Activated naive CD4-positive, alpha-beta T cell treated with anti-CD3 and anti-CD28 coated beads for 36 hours (primary cell): ENCODE results near the gene PPP3CA. TPM values are rescaled to one million over a fixed set of nuclear protein-coding genes. Genes with fewer than 3 reads are reported as not detected.

Source experiments
- CTCF ChIA-PET: fragments of 350-600 bp; sonication (Branson Sonifier 250); formaldehyde crosslinking; loops from one replicate; lab custom pipeline; 2021; ENCODE audit warnings: antibody characterized with exemption; lab: Charles Lee
- DNase-seq: peaks from one replicate; pipeline ENCODE4 v3.0.0-alpha.2; 2020
- H3K27ac Mint-ChIP-seq: one replicate; pipeline ENCODE4 v1.8.0; 2021; ENCODE audit warnings: mild to moderate bottlenecking, mixed read lengths
- H3K27me3 Mint-ChIP-seq: one replicate; pipeline ENCODE4 v1.8.0; 2021; ENCODE audit warnings: low read depth, mixed read lengths
- H3K36me3 Mint-ChIP-seq: one replicate; pipeline ENCODE4 v1.8.0; 2021; ENCODE audit warnings: low read depth, mixed read lengths
- H3K4me1 Mint-ChIP-seq: one replicate; pipeline ENCODE4 v1.8.0; 2021; ENCODE audit warnings: low read depth, mixed read lengths
- H3K4me3 Mint-ChIP-seq: one replicate; pipeline ENCODE4 v1.8.0; 2021; ENCODE audit warnings: mild to moderate bottlenecking, moderate library complexity, mixed read lengths
- H3K9me3 Mint-ChIP-seq: one replicate; pipeline ENCODE4 v1.8.0; 2021; ENCODE audit warnings: mixed read lengths
- intact Hi-C: fragments of 100-400 bp; cut with micrococcal nuclease; formaldehyde crosslinking; loops from one replicate; pipeline ENCODE4 v1.15.1; 2023
- total RNA-seq, 2 experiments: library from RNA; stranded (reverse); gene quantifications; one replicate each; pipeline ENCODE4 v1.2.3, GENCODE V29; 2021

Gene PPP3CA
- total RNA-seq, 2 experiments from 2014 or later = 2.4 to 3.4 TPM

GRCh38 chr4:101086801-101087586 is 260.3 kb downstream of the PPP3CA start:
- intact Hi-C loops = no loop called here
- Mint-ChIP-seq H3K4me1 (no peaks in the 10 kb centered on the region), H3K27ac (no peak overlapping the region), H3K36me3 (peaks cover 13% of the 10 kb centered on the region), H3K4me3 (no peak overlapping the region), H3K27me3 (no peaks in the 10 kb centered on the region), H3K9me3 (no peaks in the 10 kb centered on the region)
- DNase-seq = no peak
- CTCF ChIA-PET = no interaction called here

- intact Hi-C loops = no loop called here
- no peak overlapping the region for H3K4me3 Mint-ChIP-seq
- H3K36me3 Mint-ChIP-seq = peaks cover 10% of the 10 kb centered on the region
- CTCF ChIA-PET = no interaction called here
- H3K9me3 Mint-ChIP-seq = no peaks in the 10 kb centered on the region
- no peak overlapping the region for H3K27ac Mint-ChIP-seq
- H3K27me3 Mint-ChIP-seq = no peaks in the 10 kb centered on the region
- H3K4me1 Mint-ChIP-seq = no peaks in the 10 kb centered on the region
- no peak for DNase-seq
Observed at GRCh38 chr4:101083131-101083530, 264.2 kb downstream of the PPP3CA start.

GRCh38 chr4:101081695-101082369 is 265.5 kb downstream of the PPP3CA start:
- CTCF ChIA-PET = no interaction called here
- Mint-ChIP-seq H3K4me1 (no peaks in the 10 kb centered on the region), H3K36me3 (peaks cover 5% of the 10 kb centered on the region), H3K9me3 (no peaks in the 10 kb centered on the region), H3K27me3 (no peaks in the 10 kb centered on the region), H3K4me3 (no peak overlapping the region), H3K27ac (no peak overlapping the region)
- no peak for DNase-seq
- intact Hi-C loops = no loop called here

DNA sequence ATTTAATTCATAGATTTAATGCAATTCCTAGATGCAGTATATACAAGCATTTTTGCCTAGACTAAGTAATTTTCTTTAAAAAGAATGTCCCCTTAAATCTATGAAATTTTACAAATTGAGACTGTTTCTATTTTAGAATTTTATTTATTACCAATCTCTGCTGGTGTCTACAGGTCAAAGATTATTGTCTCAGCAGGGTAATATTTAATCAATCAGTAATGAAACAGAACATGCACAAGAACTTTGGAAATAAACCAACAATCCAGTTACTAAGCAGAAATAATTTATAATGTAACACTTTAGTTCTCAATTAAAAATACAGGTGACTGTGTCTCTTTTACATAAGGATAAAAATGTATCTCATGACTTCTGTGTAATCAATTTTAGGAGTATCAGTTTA is 266.2 kb downstream of the PPP3CA start:
- no peak for DNase-seq

GRCh38 chr4:101078950-101079349 is 268.4 kb downstream of the PPP3CA start:
- H3K4me1 Mint-ChIP-seq = peaks cover 5% of the 10 kb centered on the region
- intact Hi-C loops = no loop called here
- H3K27me3 Mint-ChIP-seq = no peaks in the 10 kb centered on the region
- H3K27ac Mint-ChIP-seq = no peak overlapping the region
- CTCF ChIA-PET = no interaction called here
- no peaks in the 10 kb centered on the region for H3K9me3 Mint-ChIP-seq
- H3K4me3 Mint-ChIP-seq = no peak overlapping the region
- H3K36me3 Mint-ChIP-seq = peaks cover 6% of the 10 kb centered on the region
- no peak for DNase-seq

More for the DNA sequence above, 266.2 kb downstream of the PPP3CA start:
- H3K9me3 Mint-ChIP-seq = no peaks in the 10 kb centered on the region
- H3K4me3 Mint-ChIP-seq = no peak overlapping the region
- H3K27me3 Mint-ChIP-seq = no peaks in the 10 kb centered on the region
- intact Hi-C loops = no loop called here
- no peak overlapping the region for H3K27ac Mint-ChIP-seq
- CTCF ChIA-PET = no interaction called here
- no peaks in the 10 kb centered on the region for H3K4me1 Mint-ChIP-seq
- peaks cover 5% of the 10 kb centered on the region for H3K36me3 Mint-ChIP-seq

DNA sequence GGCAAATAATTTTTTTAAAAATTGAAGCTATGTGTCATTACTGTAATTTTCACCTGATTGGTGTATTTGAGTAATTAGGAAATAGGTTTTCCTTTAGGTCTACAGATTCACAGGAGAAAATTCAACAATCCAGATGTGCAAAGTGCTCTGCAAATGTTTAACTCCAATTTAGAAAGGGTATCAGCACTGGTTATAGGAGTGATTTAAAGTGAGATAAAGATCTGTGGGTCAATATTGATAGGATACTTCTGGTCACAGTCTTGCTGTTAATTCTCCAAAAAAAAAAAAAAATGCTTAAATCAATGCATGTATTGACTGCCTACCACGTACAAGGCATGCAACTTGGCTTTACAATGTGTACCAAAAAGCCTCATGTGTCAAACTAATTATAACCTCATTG is 271.3 kb downstream of the PPP3CA start:
- no peaks in the 10 kb centered on the region for H3K9me3 Mint-ChIP-seq
- no peak overlapping the region for H3K27ac Mint-ChIP-seq
- intact Hi-C loops = no loop called here
- H3K4me3 Mint-ChIP-seq = no peak overlapping the region
- CTCF ChIA-PET = interaction anchor here (0.6 to 1.1 kb wide), 2 partner anchors 9 to 118 kb away, joined by 3 to 4 read pairs; no protein-coding TSS in a partner anchor
- H3K27me3 Mint-ChIP-seq = no peaks in the 10 kb centered on the region
- peaks cover 5% of the 10 kb centered on the region for H3K4me1 Mint-ChIP-seq
- H3K36me3 Mint-ChIP-seq = peaks cover 5% of the 10 kb centered on the region
- DNase-seq = no peak

DNA sequence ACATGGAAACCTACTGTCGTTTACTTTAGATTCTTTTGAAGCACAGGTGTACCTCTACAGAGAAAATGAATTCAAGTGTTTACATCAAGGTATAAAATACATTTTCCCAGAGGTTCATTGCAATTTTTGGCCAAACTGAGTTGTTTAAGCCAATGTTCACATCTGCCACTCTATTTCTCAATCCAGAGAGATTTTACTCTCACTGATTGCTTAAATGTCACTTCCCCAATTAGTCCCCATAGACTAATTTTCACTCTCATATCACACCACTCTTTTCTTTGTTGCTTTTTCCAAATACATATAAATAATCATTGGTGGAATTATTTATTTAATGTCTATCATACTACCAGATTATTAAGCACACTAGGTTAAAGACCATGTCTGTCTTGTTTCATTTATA is 271.8 kb downstream of the PPP3CA start:
- CTCF ChIA-PET = no interaction called here
- Mint-ChIP-seq H3K9me3 (no peaks in the 10 kb centered on the region), H3K4me3 (no peak overlapping the region), H3K27me3 (no peaks in the 10 kb centered on the region), H3K27ac (no peak overlapping the region), H3K36me3 (peaks cover 3% of the 10 kb centered on the region), H3K4me1 (peaks cover 5% of the 10 kb centered on the region)
- intact Hi-C loops = loop anchor here (2.0 kb wide), 1 partner anchor 55 kb away; no protein-coding TSS in a partner anchor
- no peak for DNase-seq

DNA sequence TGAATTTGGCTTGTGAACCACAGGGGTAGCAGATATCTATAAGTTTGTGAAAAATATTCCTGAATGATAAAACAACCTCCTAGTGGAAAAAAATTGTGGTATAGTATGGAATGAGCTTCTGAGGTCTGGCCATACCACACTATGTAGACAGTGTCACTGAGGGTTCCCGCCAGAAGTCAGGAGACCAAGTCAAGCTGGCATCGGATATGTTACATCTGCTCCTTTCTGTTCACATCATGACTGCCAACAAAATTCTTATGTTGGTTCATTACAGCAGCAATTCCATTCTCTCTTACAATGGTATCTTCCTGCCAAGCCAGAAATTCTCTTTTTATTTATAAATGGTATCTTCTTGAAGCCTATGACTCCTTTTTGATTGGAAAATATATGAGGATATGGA is 273.0 kb downstream of the PPP3CA start:
- intact Hi-C loops = loop anchor here (2.0 kb wide), 1 partner anchor 54 kb away; no protein-coding TSS in a partner anchor
- DNase-seq = no peak
- CTCF ChIA-PET = no interaction called here
- Mint-ChIP-seq H3K36me3 (peaks cover 1% of the 10 kb centered on the region), H3K9me3 (no peaks in the 10 kb centered on the region), H3K4me1 (peaks cover 5% of the 10 kb centered on the region), H3K4me3 (no peak overlapping the region), H3K27me3 (no peaks in the 10 kb centered on the region), H3K27ac (no peak overlapping the region)

GRCh38 chr4:101071241-101071640 is 276.1 kb downstream of the PPP3CA start:
- intact Hi-C loops = no loop called here
- no peaks in the 10 kb centered on the region for H3K9me3 Mint-ChIP-seq
- DNase-seq = no peak
- H3K4me1 Mint-ChIP-seq = peaks cover 5% of the 10 kb centered on the region
- CTCF ChIA-PET = no interaction called here
- H3K4me3 Mint-ChIP-seq = no peak overlapping the region
- no peaks in the 10 kb centered on the region for H3K27me3 Mint-ChIP-seq
- H3K36me3 Mint-ChIP-seq = peaks cover 1% of the 10 kb centered on the region
- H3K27ac Mint-ChIP-seq = no peak overlapping the region

GRCh38 chr4:101068115-101068514 is 279.2 kb downstream of the PPP3CA start:
- DNase-seq = no peak
- H3K4me3 Mint-ChIP-seq = no peak overlapping the region
- H3K36me3 Mint-ChIP-seq = no peaks in the 10 kb centered on the region
- H3K4me1 Mint-ChIP-seq = no peaks in the 10 kb centered on the region
- CTCF ChIA-PET = interaction anchor here (0.5 kb wide), 1 partner anchor 254 kb away, joined by 3 read pairs; no protein-coding TSS in a partner anchor
- no peak overlapping the region for H3K27ac Mint-ChIP-seq
- H3K27me3 Mint-ChIP-seq = no peaks in the 10 kb centered on the region
- intact Hi-C loops = no loop called here
- no peaks in the 10 kb centered on the region for H3K9me3 Mint-ChIP-seq

GRCh38 chr4:101067383-101067782 is 279.9 kb downstream of the PPP3CA start:
- CTCF ChIA-PET = no interaction called here
- H3K9me3 Mint-ChIP-seq = no peaks in the 10 kb centered on the region
- intact Hi-C loops = no loop called here
- H3K4me1 Mint-ChIP-seq = no peaks in the 10 kb centered on the region
- H3K27me3 Mint-ChIP-seq = no peaks in the 10 kb centered on the region
- no peak overlapping the region for H3K27ac Mint-ChIP-seq
- no peaks in the 10 kb centered on the region for H3K36me3 Mint-ChIP-seq
- no peak overlapping the region for H3K4me3 Mint-ChIP-seq
- DNase-seq = no peak

- DNase-seq = no peak
- CTCF ChIA-PET = no interaction called here
Observed at GRCh38 chr4:101066626-101067170, 280.6 kb downstream of the PPP3CA start.

More at GRCh38 chr4:101066626-101067170, 280.6 kb downstream of the PPP3CA start:
- H3K36me3 Mint-ChIP-seq = no peaks in the 10 kb centered on the region
- no peaks in the 10 kb centered on the region for H3K27me3 Mint-ChIP-seq
- H3K4me3 Mint-ChIP-seq = no peak overlapping the region
- no peaks in the 10 kb centered on the region for H3K9me3 Mint-ChIP-seq
- H3K4me1 Mint-ChIP-seq = no peaks in the 10 kb centered on the region
- no peak overlapping the region for H3K27ac Mint-ChIP-seq
- intact Hi-C loops = no loop called here
